GM23338 (cell line): ENCODE measurements around the gene PAK1. TPM values are rescaled to one million over a fixed set of nuclear protein-coding genes. Genes with fewer than 3 reads are reported as not detected.

ENCODE experiments used
- ATAC-seq: fragments of 200-7000 bp; cut with Tn5 transposase; 3 replicates; pipeline ENCODE4 v1.9.1; 2020
- DNase-seq: peaks from one replicate; pipeline ENCODE4 v3.0.0-alpha.2; 2015; ENCODE audit warnings: low spot score
- H2AFZ ChIP-seq: fragments of 200-600 bp; sonication (generic); 2 replicates; pipeline ENCODE4 v1.8.0; 2016; ENCODE audit warnings: antibody characterized with exemption, mild to moderate bottlenecking, moderate library complexity
- H3F3A ChIP-seq: fragments of 200-600 bp; sonication (generic); replicated peaks from 2 replicates; pipeline ENCODE4 v1.8.0; 2017; ENCODE audit warnings: antibody characterized with exemption, mixed run types, low read depth
- H3K27ac ChIP-seq: fragments of 200-600 bp; sonication (generic); 2 replicates; pipeline ENCODE4 v1.6.1; 2016; ENCODE audit warnings: low read depth
- H3K27me3 ChIP-seq: fragments of 200-600 bp; sonication (generic); 2 replicates; pipeline ENCODE4 v1.8.0; 2016; ENCODE audit warnings: mild to moderate bottlenecking, mixed run types, moderate library complexity; ENCODE audit not compliant: insufficient read depth
- H3K36me3 ChIP-seq: fragments of 200-600 bp; sonication (generic); 2 replicates; pipeline ENCODE4 v1.8.0; 2016; ENCODE audit warnings: mild to moderate bottlenecking; ENCODE audit not compliant: insufficient read depth
- H3K4me1 ChIP-seq: fragments of 200-600 bp; sonication (generic); 2 replicates; pipeline ENCODE4 v1.8.0; 2016; ENCODE audit warnings: mild to moderate bottlenecking, moderate library complexity; ENCODE audit not compliant: insufficient read depth
- H3K4me2 ChIP-seq: fragments of 200-600 bp; sonication (generic); 2 replicates; pipeline ENCODE4 v1.7.1; 2017; ENCODE audit warnings: mixed run types
- H3K4me3 ChIP-seq: fragments of 200-600 bp; sonication (generic); 2 replicates; pipeline ENCODE4 v1.6.1; 2016; ENCODE audit warnings: mixed run types
- H3K79me2 ChIP-seq: fragments of 200-600 bp; sonication (generic); replicated peaks from 2 replicates; pipeline ENCODE4 v1.8.0; 2017; ENCODE audit warnings: mild to moderate bottlenecking; ENCODE audit not compliant: insufficient read depth
- H3K9me2 ChIP-seq: fragments of 200-600 bp; sonication (generic); 2 replicates; pipeline ENCODE4 v1.8.0; 2017; ENCODE audit not compliant: insufficient read depth
- H4K20me1 ChIP-seq: fragments of 200-600 bp; sonication (generic); replicated peaks from 2 replicates; pipeline ENCODE4 v1.8.0; 2017; ENCODE audit warnings: mild to moderate bottlenecking; ENCODE audit not compliant: insufficient read depth
- H3K27ac Mint-ChIP-seq: 2 replicates; pipeline ENCODE4 v1.8.0; 2020; ENCODE audit warnings: inconsistent platforms, mild to moderate bottlenecking, moderate library complexity, mixed read lengths
- H3K27me3 Mint-ChIP-seq: 3 replicates; pipeline ENCODE4 v1.8.0; 2022; ENCODE audit warnings: low read depth, mild to moderate bottlenecking, moderate library complexity, mixed read lengths, inconsistent platforms; ENCODE audit not compliant: insufficient read depth, poor library complexity
- H3K36me3 Mint-ChIP-seq: 3 replicates; pipeline ENCODE4 v1.8.0; 2021; ENCODE audit warnings: low read depth, mild to moderate bottlenecking, inconsistent platforms, moderate library complexity, mixed read lengths
- H3K4me1 Mint-ChIP-seq: 3 replicates; pipeline ENCODE4 v1.8.0; 2020; ENCODE audit warnings: mild to moderate bottlenecking, inconsistent platforms, mixed read lengths
- H3K4me3 Mint-ChIP-seq: 3 replicates; pipeline ENCODE4 v1.8.0; 2021; ENCODE audit warnings: moderate library complexity, mild to moderate bottlenecking, inconsistent platforms, mixed read lengths
- H3K9me3 Mint-ChIP-seq: 3 replicates; pipeline ENCODE4 v1.8.0; 2020; ENCODE audit warnings: moderate library complexity, mild to moderate bottlenecking, inconsistent platforms, mixed read lengths
- CREB1 ChIP-seq: fragments of 250-450 bp; sonication (Bioruptor Pico); IDR thresholded peaks from 2 replicates; pipeline ENCODE4 v1.5.0; 2020; ENCODE audit warnings: low read depth, mild to moderate bottlenecking, moderate library complexity
- CTCF ChIP-seq, 2 experiments: fragments of 200-600 bp in 1 of 2; sonication (generic) in 1 of 2; conservative IDR thresholded peaks; 2 replicates each; pipeline versions ENCODE4 v1.5.1 to v1.6.1; 2016 to 2017; ENCODE audit warnings: antibody characterized with exemption in 2 of 2, low read depth in 2 of 2, mild to moderate bottlenecking in 2 of 2, moderate library complexity in 1 of 2
- EZH2 ChIP-seq: fragments of 200-600 bp; sonication (generic); IDR thresholded peaks from one replicate; pipeline ENCODE4 v1.8.0; 2017; ENCODE audit warnings: antibody characterized with exemption, mild to moderate bottlenecking, low read depth; ENCODE audit not compliant: unreplicated experiment
- EZH2phosphoT487 ChIP-seq: fragments of 200-600 bp; sonication (generic); IDR thresholded peaks from one replicate; pipeline ENCODE4 v1.8.1; 2018; ENCODE audit warnings: antibody characterized with exemption; ENCODE audit not compliant: unreplicated experiment
- JUNB ChIP-seq: IDR thresholded peaks from one replicate; pipeline ENCODE4 v1.6.1; 2016; ENCODE audit warnings: antibody characterized with exemption; ENCODE audit not compliant: unreplicated experiment
- NANOG ChIP-seq: IDR thresholded peaks from 2 replicates; pipeline ENCODE4 v1.6.1; 2016; ENCODE audit warnings: antibody characterized with exemption, borderline replicate concordance
- POLR2AphosphoS5 ChIP-seq: IDR thresholded peaks from 2 replicates; pipeline ENCODE4 v1.6.1; 2016; ENCODE audit warnings: antibody characterized with exemption, low read depth
- REST ChIP-seq: IDR thresholded peaks from one replicate; pipeline ENCODE4 v1.6.1; 2018; ENCODE audit warnings: antibody characterized with exemption; ENCODE audit not compliant: unreplicated experiment
- STAT1 ChIP-seq: IDR thresholded peaks from one replicate; pipeline ENCODE4 v1.6.1; 2016; ENCODE audit warnings: antibody characterized with exemption; ENCODE audit not compliant: unreplicated experiment
- ZNF114 ChIP-seq: fragments of 250-450 bp; sonication (Bioruptor Pico); IDR thresholded peaks from 2 replicates; pipeline ENCODE4 v1.5.0; 2020; ENCODE audit warnings: mild to moderate bottlenecking, moderate library complexity
- ZNF331 ChIP-seq: fragments of 250-450 bp; sonication (Bioruptor Pico); IDR thresholded peaks from 2 replicates; pipeline ENCODE4 v1.5.0; 2020; ENCODE audit warnings: low read depth, mild to moderate bottlenecking, moderate library complexity
- ZNF462 ChIP-seq: fragments of 250-450 bp; sonication (Bioruptor Pico); IDR thresholded peaks from 2 replicates; pipeline ENCODE4 v1.5.0; 2020; ENCODE audit warnings: mild to moderate bottlenecking, moderate library complexity
- polyA plus RNA-seq: library from polyadenylated mRNA; unstranded; fragments of >200 nt; fragmentation: Nextera tagmentation; extraction: Ambion mirVana; gene quantifications from 2 replicates; pipeline ENCODE4 v1.2.1, GENCODE V29; 2016
- total RNA-seq: library from RNA; depleted of rRNA; stranded (reverse); fragments of >200 nt; shearing (Covaris generic); gene quantifications from 2 replicates; pipeline ENCODE4 v1.2.3, GENCODE V29; 2014
- TF ChIP-seq, protein P1 (sequence below): IDR thresholded peaks from 2 replicates; pipeline ENCODE4 v1.6.1; 2016; ENCODE audit warnings: antibody characterized with exemption

The PAK1 gene
- total and polyA plus RNA-seq, 2 experiments from 2014 or later: 102 to 175 TPM

DNA sequence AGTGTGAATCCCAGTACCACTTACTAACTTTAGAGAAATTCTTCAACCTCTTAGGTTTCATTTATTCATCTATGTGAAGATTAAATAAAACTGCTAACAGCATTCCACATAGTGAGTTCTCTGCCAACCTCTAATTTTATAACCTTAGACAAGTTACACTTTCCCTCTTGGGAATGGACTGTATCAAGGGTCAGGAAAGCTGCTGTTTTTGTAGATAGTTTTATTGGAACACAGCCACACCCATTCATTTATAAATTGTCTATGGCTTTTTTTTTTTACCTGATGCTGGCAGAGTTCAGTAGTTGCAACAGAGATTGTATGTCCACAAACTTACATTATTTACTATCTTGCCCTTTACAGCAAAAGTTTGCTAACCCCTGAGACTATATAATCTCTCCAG, 81.1 kb downstream of the PAK1 start:
- Histone ChIP-seq H3F3A (no peaks in the 10 kb centered on the region), H4K20me1 (peaks cover 37% of the 10 kb centered on the region), H2AFZ (no peak overlapping the region), H3K4me1 (peaks cover 23% of the 10 kb centered on the region), H3K4me3 (no peak overlapping the region), H3K36me3 (peaks cover 3% of the 10 kb centered on the region; the same call in 1 of the 2 replicates), H3K27me3 (no peaks in the 10 kb centered on the region), H3K9me2 (no peaks in the 10 kb centered on the region), H3K79me2 (peaks cover 96% of the 10 kb centered on the region), H3K27ac (no peak overlapping the region), H3K4me2 (no peak overlapping the region)
- Mint-ChIP-seq H3K36me3 (peaks cover 25% of the 10 kb centered on the region), H3K4me1 (no peaks in the 10 kb centered on the region), H3K9me3 (no peaks in the 10 kb centered on the region), H3K4me3 (no peak overlapping the region), H3K27me3 (peaks cover 4% of the 10 kb centered on the region), H3K27ac (no peak overlapping the region)
- ATAC-seq (no peak), DNase-seq (no peak)
- TF ChIP-seq EZH2phosphoT487: no peak
- TF ChIP-seq REST: no peak
- TF ChIP-seq, protein P1, sequence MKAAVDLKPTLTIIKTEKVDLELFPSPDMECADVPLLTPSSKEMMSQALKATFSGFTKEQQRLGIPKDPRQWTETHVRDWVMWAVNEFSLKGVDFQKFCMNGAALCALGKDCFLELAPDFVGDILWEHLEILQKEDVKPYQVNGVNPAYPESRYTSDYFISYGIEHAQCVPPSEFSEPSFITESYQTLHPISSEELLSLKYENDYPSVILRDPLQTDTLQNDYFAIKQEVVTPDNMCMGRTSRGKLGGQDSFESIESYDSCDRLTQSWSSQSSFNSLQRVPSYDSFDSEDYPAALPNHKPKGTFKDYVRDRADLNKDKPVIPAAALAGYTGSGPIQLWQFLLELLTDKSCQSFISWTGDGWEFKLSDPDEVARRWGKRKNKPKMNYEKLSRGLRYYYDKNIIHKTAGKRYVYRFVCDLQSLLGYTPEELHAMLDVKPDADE: no peak
- TF ChIP-seq ZNF114 (CRISPR knock-in tag): no peak
- TF ChIP-seq STAT1: no peak
- TF ChIP-seq POLR2AphosphoS5: no peak
- TF ChIP-seq ZNF331 (CRISPR knock-in tag): no peak
- TF ChIP-seq ZNF462: no peak
- no peak for TF ChIP-seq CTCF (conservative IDR thresholded peaks at IDR 0.05; ENCODE audit: low read depth in 2 of 2)
- no peak for TF ChIP-seq EZH2
- no peak for TF ChIP-seq NANOG
- no peak for TF ChIP-seq CREB1 (CRISPR knock-in tag)
- TF ChIP-seq JUNB: no peak
